Heart left ventricle (tissue), 13 donors: Measurements from ENCODE around the gene SLX9.

Experiments used
- POLR2A ChIP-seq, 2 donors: fragments of 450-650 bp; IDR thresholded peaks; one replicate each; pipeline ENCODE4 v1.6.1; 2017; ENCODE audit warnings: antibody characterized with exemption in 2 of 2, mild to moderate bottlenecking in 2 of 2, moderate library complexity in 2 of 2
- TF ChIP-seq, protein P1 (sequence below), 12 donors: fragments of 200-600 bp; sonication (generic) in 4 of 12; IDR thresholded peaks; one replicate each; pipeline versions ENCODE4 v1.5.0 to v1.8.0; 2018 to 2022; ENCODE audit warnings: antibody characterized with exemption in 12 of 12, mild to moderate bottlenecking in 5 of 12
- donor health status: ischemic (EF 13 %, LVEDD 7.1; RV severe dilation, severe dysfunction).
- donor health status: DM: no; HTN: yes; CAD: no.
- donor health status: DM: no; HTN: no; CAD: no.
- donor health status: ischemic (EF 25% LVEDD 6.9; RV normal size, moderate dysfunction).
- donor health status: ischemic (EF 25% LVEDD 5.7; RV mildly dilated, moderate dysfunction).
- donor health status: ischemic (EF 35%, LVEDD 5.7; RV mildly dilated, moderate dysfunction).
- donor health status: nonischemic (EF 11% LVEDD 7.7; RV severe dilation, severe dysfunction).
- donor health status: DM: yes; HTN: yes; CAD: no.
- donor health status: PGD.
- donor health status: ischemic (EF 29% LVEDD 5.4; RV normal size, mild dysfunction).
- donor health status: nonischemic (EF 23%, LVEDD 6.1; RV moderate dilation, normal function).

DNA sequence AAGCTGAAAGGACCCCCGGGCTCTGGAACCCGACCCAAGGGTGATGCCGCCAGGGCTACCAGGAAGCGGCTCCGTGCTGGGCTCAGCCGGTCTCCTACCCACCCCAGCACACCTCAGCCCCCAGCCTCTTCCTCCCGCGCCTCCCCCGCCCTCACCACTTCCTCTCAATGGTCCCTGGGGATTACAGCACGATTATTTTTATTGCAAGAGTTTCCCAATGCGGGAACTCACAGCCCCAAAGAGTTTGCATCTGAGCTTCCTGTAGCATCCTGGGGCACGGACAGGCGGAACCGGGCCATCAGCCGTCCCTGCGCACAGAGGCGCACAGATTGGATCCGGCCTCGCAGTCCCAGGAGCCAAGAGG is 8.7 kb upstream of the SLX9 start:
- TF ChIP-seq, protein P1, sequence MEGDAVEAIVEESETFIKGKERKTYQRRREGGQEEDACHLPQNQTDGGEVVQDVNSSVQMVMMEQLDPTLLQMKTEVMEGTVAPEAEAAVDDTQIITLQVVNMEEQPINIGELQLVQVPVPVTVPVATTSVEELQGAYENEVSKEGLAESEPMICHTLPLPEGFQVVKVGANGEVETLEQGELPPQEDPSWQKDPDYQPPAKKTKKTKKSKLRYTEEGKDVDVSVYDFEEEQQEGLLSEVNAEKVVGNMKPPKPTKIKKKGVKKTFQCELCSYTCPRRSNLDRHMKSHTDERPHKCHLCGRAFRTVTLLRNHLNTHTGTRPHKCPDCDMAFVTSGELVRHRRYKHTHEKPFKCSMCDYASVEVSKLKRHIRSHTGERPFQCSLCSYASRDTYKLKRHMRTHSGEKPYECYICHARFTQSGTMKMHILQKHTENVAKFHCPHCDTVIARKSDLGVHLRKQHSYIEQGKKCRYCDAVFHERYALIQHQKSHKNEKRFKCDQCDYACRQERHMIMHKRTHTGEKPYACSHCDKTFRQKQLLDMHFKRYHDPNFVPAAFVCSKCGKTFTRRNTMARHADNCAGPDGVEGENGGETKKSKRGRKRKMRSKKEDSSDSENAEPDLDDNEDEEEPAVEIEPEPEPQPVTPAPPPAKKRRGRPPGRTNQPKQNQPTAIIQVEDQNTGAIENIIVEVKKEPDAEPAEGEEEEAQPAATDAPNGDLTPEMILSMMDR (IDR thresholded peaks at IDR 0.05) = no peak
- TF ChIP-seq POLR2A (IDR thresholded peaks at IDR 0.05) = no peak
